ENCODE results near the gene SAE1. TPM values are rescaled to one million over a fixed set of nuclear protein-coding genes. Genes with fewer than 3 reads are reported as not detected.

SAE1 gene
- total and polyA plus RNA-seq, 2 donors (not counting 1 experiment from before 2014, with no cell fraction given) = 26.5 to 45.1 TPM

- peaks cover 0 to 3% of the 10 kb centered on the region in 2 donors for H3K4me1 ChIP-seq (ENCODE audit: control insufficient read depth in 2 of 2, insufficient read depth in 2 of 2, low read length in 2 of 2)
- no peak overlapping the region for H3K4me3 Mint-ChIP-seq
- no peak for DNase-seq
- H3K27me3 ChIP-seq (replicated peaks in 1 of 4; ENCODE audit: control extremely low read depth in 1 of 4, control insufficient read depth in 3 of 4, insufficient read depth in 4 of 4, low read length in 3 of 4) = no peaks in the 10 kb centered on the region
- H3K4me1 Mint-ChIP-seq = peaks cover 6% of the 10 kb centered on the region
- peaks cover 9 to 51% of the 10 kb centered on the region in 2 experiments for H3K36me3 ChIP-seq (replicated peaks in 1 of 2; ENCODE audit: control extremely low read depth in 1 of 2, control insufficient read depth in 1 of 2, extremely low read depth in 1 of 2, insufficient read depth in 2 of 2, low read length in 1 of 2)
- H3K9me3 ChIP-seq (ENCODE audit: control extremely low read depth in 1 of 3, control insufficient read depth in 2 of 3, insufficient read depth in 1 of 3, low read length in 2 of 3) = no peaks in the 10 kb centered on the region
- no peak overlapping the region for H3K27ac ChIP-seq (ENCODE audit: low read length in 2 of 2)
- WGBS (ENCODE audit: insufficient coverage) = 95% methylated on average over 3 of the region's 5 CpGs
- H3K4me2 ChIP-seq (replicated peaks; ENCODE audit: low read depth, low read length, poor library complexity, severe bottlenecking) = no peak overlapping the region
- CTCF ChIA-PET = no interaction called here
- no peak for ATAC-seq (ENCODE audit: low read depth)
- no peaks in the 10 kb centered on the region for H4K20me1 ChIP-seq (ENCODE audit: control insufficient read depth, insufficient read depth, low read length, poor library complexity, severe bottlenecking)
- no peak overlapping the region for H3K9ac ChIP-seq (ENCODE audit: low read length)
- H3K79me2 ChIP-seq (ENCODE audit: control insufficient read depth, insufficient read depth, low read length) = peaks cover 14% of the 10 kb centered on the region
- no peak for TF ChIP-seq EZH2 (IDR thresholded peaks at IDR 0.05; ENCODE audit: borderline replicate concordance, insufficient read depth, low read depth, low read length, poor library complexity, severe bottlenecking)
- TF ChIP-seq CTCF (IDR thresholded peaks at IDR 0.05) = no peak
- POLR2A ChIA-PET = no interaction called here
- H3K9me3 Mint-ChIP-seq (ENCODE audit: insufficient read depth) = no peaks in the 10 kb centered on the region
- no peak overlapping the region for H2AFZ ChIP-seq (ENCODE audit: insufficient read depth, low read depth, low read length, poor library complexity, severe bottlenecking)
- intact Hi-C loops (cut with micrococcal nuclease) = no loop called here
- no peak overlapping the region for H3K4me3 ChIP-seq (ENCODE audit: control extremely low read depth in 1 of 5, extremely low read depth in 1 of 5, insufficient read depth in 1 of 5, low read depth in 2 of 5, low read length in 4 of 5)
- H3K27ac Mint-ChIP-seq = no peak overlapping the region
- H3K27me3 Mint-ChIP-seq = no peaks in the 10 kb centered on the region
Measured at GRCh38 chr19:47176071-47176626, 45.5 kb downstream of the SAE1 start.

DNA sequence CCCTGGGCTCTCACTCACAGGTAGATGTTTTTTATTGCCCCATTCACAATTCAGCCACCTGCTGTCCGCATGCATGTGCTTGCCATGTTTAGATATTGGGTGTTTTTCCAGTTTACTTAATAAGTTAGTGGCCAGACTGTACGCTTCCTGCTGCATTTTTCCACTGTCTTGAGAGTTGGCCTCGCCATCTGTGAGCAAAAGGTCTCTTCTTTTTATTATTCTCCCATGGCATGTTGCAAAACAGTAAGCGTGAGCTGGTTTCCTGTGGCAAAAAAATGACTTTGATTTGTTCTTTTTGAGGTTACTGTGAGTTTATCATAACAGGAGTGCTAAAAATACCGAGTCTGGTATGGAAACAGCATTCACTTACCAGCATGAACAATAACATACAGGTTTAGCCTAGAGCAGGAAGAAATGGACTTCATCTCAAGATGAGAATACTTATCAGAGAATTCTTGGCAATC lies 46.0 kb downstream of the SAE1 start:
- Histone ChIP-seq H3K4me1 (ENCODE audit: control insufficient read depth in 2 of 2, insufficient read depth in 2 of 2, low read length in 2 of 2) (peaks cover 0 to 3% of the 10 kb centered on the region in 2 donors), H3K27ac (ENCODE audit: low read length in 2 of 2) (no peak overlapping the region), H3K79me2 (ENCODE audit: control insufficient read depth, insufficient read depth, low read length) (peaks cover 14% of the 10 kb centered on the region), H3K36me3 (replicated peaks in 1 of 2; ENCODE audit: control extremely low read depth in 1 of 2, control insufficient read depth in 1 of 2, extremely low read depth in 1 of 2, insufficient read depth in 2 of 2, low read length in 1 of 2) (peaks cover 9 to 51% of the 10 kb centered on the region in 2 experiments), H3K9ac (ENCODE audit: low read length) (no peak overlapping the region), H3K4me2 (replicated peaks; ENCODE audit: low read depth, low read length, poor library complexity, severe bottlenecking) (no peak overlapping the region), H3K9me3 (ENCODE audit: control extremely low read depth in 1 of 3, control insufficient read depth in 2 of 3, insufficient read depth in 1 of 3, low read length in 2 of 3) (no peaks in the 10 kb centered on the region), H2AFZ (ENCODE audit: insufficient read depth, low read depth, low read length, poor library complexity, severe bottlenecking) (no peak overlapping the region), H3K4me3 (ENCODE audit: control extremely low read depth in 1 of 5, extremely low read depth in 1 of 5, insufficient read depth in 1 of 5, low read depth in 2 of 5, low read length in 4 of 5) (no peak overlapping the region), H3K27me3 (replicated peaks in 1 of 4; ENCODE audit: control extremely low read depth in 1 of 4, control insufficient read depth in 3 of 4, insufficient read depth in 4 of 4, low read length in 3 of 4) (no peaks in the 10 kb centered on the region), H4K20me1 (ENCODE audit: control insufficient read depth, insufficient read depth, low read length, poor library complexity, severe bottlenecking) (no peaks in the 10 kb centered on the region)
- H3K9me3 Mint-ChIP-seq (ENCODE audit: insufficient read depth) = no peaks in the 10 kb centered on the region
- peaks cover 6% of the 10 kb centered on the region for H3K4me1 Mint-ChIP-seq
- DNase-seq = no peak
- 10% methylated on average over 1 of the region's 5 CpGs for WGBS (ENCODE audit: insufficient coverage)
- POLR2A ChIA-PET = no interaction called here
- H3K27ac Mint-ChIP-seq = no peak overlapping the region
- intact Hi-C loops (cut with micrococcal nuclease) = no loop called here
- ATAC-seq (ENCODE audit: low read depth) = no peak
- no peaks in the 10 kb centered on the region for H3K27me3 Mint-ChIP-seq
- CTCF ChIA-PET = interaction anchor here (1.2 kb wide), 1 partner anchor 71 kb away, joined by 4 read pairs; no protein-coding TSS in a partner anchor
- H3K4me3 Mint-ChIP-seq = no peak overlapping the region
- TF ChIP-seq EZH2 (IDR thresholded peaks at IDR 0.05; ENCODE audit: borderline replicate concordance, insufficient read depth, low read depth, low read length, poor library complexity, severe bottlenecking) (no peak), CTCF (IDR thresholded peaks at IDR 0.05) (no peak)
